B cell (primary cell): ENCODE measurements around the gene PALM. TPM values are rescaled to one million over a fixed set of nuclear protein-coding genes. Genes with fewer than 3 reads are reported as not detected.

Experiments
- ATAC-seq: fragments of 200-7000 bp; cut with Tn5 transposase; one replicate; pipeline ENCODE4 v1.10.0; 2021; ENCODE audit warnings: low read depth, mild to moderate bottlenecking, moderate number of reproducible peaks, moderate library complexity
- CTCF ChIA-PET: fragments of 350-600 bp; sonication (Branson Sonifier 250); formaldehyde crosslinking; loops from one replicate; lab custom pipeline; 2021; ENCODE audit warnings: antibody characterized with exemption, inconsistent platforms; lab: Charles Lee
- POLR2A ChIA-PET: fragments of 350-600 bp; sonication (Branson Sonifier 250); formaldehyde crosslinking; loops from one replicate; lab custom pipeline; 2021; ENCODE audit warnings: antibody characterized with exemption; lab: Charles Lee
- DNase-seq: peaks from one replicate; pipeline ENCODE4 v3.0.0; 2013
- H2AFZ ChIP-seq: 2 replicates; pipeline ENCODE4 v1.6.1; 2012; ENCODE audit warnings: mild to moderate bottlenecking, low read depth, low read length; ENCODE audit not compliant: insufficient read depth, poor library complexity, severe bottlenecking
- H3K27ac ChIP-seq, 2 donors: 1 replicate in 1 of 2; 2 replicates in 1 of 2; pipeline ENCODE4 v1.5.1; 2012 to 2013; ENCODE audit warnings: low read length in 2 of 2, mild to moderate bottlenecking in 2 of 2, moderate library complexity in 1 of 2
- H3K27me3 ChIP-seq, 4 experiments: fragments of 200-600 bp in 1 of 4; sonication (generic) in 1 of 4; replicated peaks in 1 of 4; 1 replicate in 2 of 4; 2 replicates in 2 of 4; pipeline versions ENCODE4 v1.6.1 to v1.7.0; 2013 to 2016; ENCODE audit warnings: low read length in 3 of 4, mild to moderate bottlenecking in 2 of 4, mixed read lengths in 1 of 4, moderate library complexity in 1 of 4; ENCODE audit not compliant: insufficient read depth in 4 of 4, control insufficient read depth in 3 of 4; ENCODE audit errors: control extremely low read depth in 1 of 4
- H3K36me3 ChIP-seq, 2 experiments: replicated peaks in 1 of 2; 1 replicate in 1 of 2; 2 replicates in 1 of 2; pipeline versions ENCODE4 v1.6.1 to v1.7.1; 2013; ENCODE audit warnings: low read length in 1 of 2; ENCODE audit not compliant: insufficient read depth in 2 of 2, control insufficient read depth in 1 of 2; ENCODE audit errors: control extremely low read depth in 1 of 2, extremely low read depth in 1 of 2
- H3K4me1 ChIP-seq, 2 donors: fragments of 200-600 bp in 1 of 2; sonication (generic) in 1 of 2; 1 replicate in 1 of 2; 2 replicates in 1 of 2; pipeline versions ENCODE4 v1.5.1 to v1.6.1; 2013 to 2017; ENCODE audit warnings: low read length in 2 of 2; ENCODE audit not compliant: control insufficient read depth in 2 of 2, insufficient read depth in 2 of 2
- H3K4me2 ChIP-seq: replicated peaks from 2 replicates; pipeline ENCODE3; 2012; ENCODE audit warnings: mild to moderate bottlenecking, low read depth, low read length; ENCODE audit not compliant: poor library complexity, severe bottlenecking
- H3K4me3 ChIP-seq, 5 experiments: fragments of 200-600 bp in 1 of 5; sonication (generic) in 1 of 5; 1 replicate in 3 of 5; 2 replicates in 2 of 5; pipeline versions ENCODE4 v1.5.1 to v1.7.0; 2011 to 2016; ENCODE audit warnings: low read length in 4 of 5, mild to moderate bottlenecking in 4 of 5, low read depth in 2 of 5, control low read depth in 1 of 5, moderate library complexity in 1 of 5; ENCODE audit not compliant: insufficient read depth in 1 of 5; ENCODE audit errors: control extremely low read depth in 1 of 5, extremely low read depth in 1 of 5
- H3K79me2 ChIP-seq: fragments of 200-600 bp; sonication (generic); one replicate; pipeline ENCODE4 v1.6.0; 2016; ENCODE audit warnings: low read length; ENCODE audit not compliant: control insufficient read depth, insufficient read depth
- H3K9ac ChIP-seq: fragments of 200-600 bp; sonication (generic); 2 replicates; pipeline ENCODE4 v1.6.1; 2017; ENCODE audit warnings: mild to moderate bottlenecking, low read length, moderate library complexity
- H3K9me3 ChIP-seq, 3 donors: one replicate each; pipeline versions ENCODE4 v1.6.1 to v1.7.1; 2013; ENCODE audit warnings: low read length in 2 of 3; ENCODE audit not compliant: control insufficient read depth in 2 of 3, insufficient read depth in 1 of 3; ENCODE audit errors: control extremely low read depth in 1 of 3
- H4K20me1 ChIP-seq: 2 replicates; pipeline ENCODE4 v1.6.0; 2012; ENCODE audit warnings: mild to moderate bottlenecking, low read length; ENCODE audit not compliant: insufficient read depth, control insufficient read depth, poor library complexity, severe bottlenecking
- H3K27ac Mint-ChIP-seq: one replicate; pipeline ENCODE4 v1.8.0; 2021; ENCODE audit warnings: mixed read lengths
- H3K27me3 Mint-ChIP-seq: one replicate; pipeline ENCODE4 v1.8.0; 2021; ENCODE audit warnings: mixed read lengths
- H3K4me1 Mint-ChIP-seq: one replicate; pipeline ENCODE4 v1.8.0; 2021; ENCODE audit warnings: mixed read lengths
- H3K4me3 Mint-ChIP-seq: one replicate; pipeline ENCODE4 v1.8.0; 2021; ENCODE audit warnings: mixed read lengths
- H3K9me3 Mint-ChIP-seq: one replicate; pipeline ENCODE4 v1.8.0; 2022; ENCODE audit warnings: mixed read lengths; ENCODE audit not compliant: insufficient read depth
- EZH2 ChIP-seq: IDR thresholded peaks from 2 replicates; pipeline ENCODE4 v1.6.1; 2012; ENCODE audit warnings: borderline replicate concordance, low read depth, mild to moderate bottlenecking, moderate library complexity, low read length; ENCODE audit not compliant: insufficient read depth, poor library complexity, severe bottlenecking
- WGBS: methylation state at CpG from one replicate; pipeline ENCODE4 v1.1.5; 2013; ENCODE audit warnings: missing lambda C conversion rate; ENCODE audit not compliant: insufficient coverage; 5-methylcytosine and 5-hydroxymethylcytosine counted together
- intact Hi-C: fragments of 100-400 bp; cut with micrococcal nuclease; formaldehyde crosslinking; loops from one replicate; pipeline ENCODE4 v1.10.0; 2022
- polyA plus RNA-seq: library from polyadenylated mRNA; depleted of rRNA; stranded (reverse); fragments of >200 nt; gene quantifications from 2 replicates; pipeline ENCODE4 v1.2.3, GENCODE V29; 2012
- total RNA-seq, 2 donors: library from RNA; stranded (reverse); fragments of 120-200 nt in 1 of 2; gene quantifications; 1 replicate in 1 of 2; 2 replicates in 1 of 2; pipeline versions ENCODE4 v1.2.3 to v1.2.4, GENCODE V29; 2013 to 2022
- TF ChIP-seq, protein P1 (sequence below): fragments of 200-600 bp; IDR thresholded peaks from one replicate; pipeline ENCODE4 v1.8.0; 2022; ENCODE audit warnings: antibody characterized with exemption, mild to moderate bottlenecking

Gene PALM
- total and polyA plus RNA-seq, 2 donors (not counting 1 experiment from before 2014, with no cell fraction given): 0.15 TPM; not detected in 1

DNA sequence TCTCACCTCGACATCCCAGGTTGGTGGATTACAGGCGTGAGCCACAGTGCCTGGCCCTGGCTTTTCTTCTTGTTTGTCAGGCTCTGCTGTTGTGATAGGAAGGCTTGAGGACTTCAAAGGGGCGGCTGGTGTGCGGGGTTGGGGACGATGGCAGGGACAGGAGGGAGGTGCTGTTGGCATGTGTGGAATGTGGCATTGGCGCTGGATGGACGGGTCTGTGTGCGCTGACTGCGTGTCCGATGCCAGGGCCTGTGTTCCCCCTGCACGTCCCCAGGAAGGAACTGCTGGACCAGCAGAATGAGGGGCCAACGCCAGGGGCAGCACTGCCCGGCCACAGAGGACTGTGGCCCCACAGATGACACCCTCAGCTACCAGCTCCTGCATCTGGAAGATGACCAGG is 75.8 kb downstream of the PALM start:
- DNase-seq (no peak), ATAC-seq (no peak)
- Mint-ChIP-seq H3K27ac (no peak overlapping the region), H3K27me3 (peaks cover 4% of the 10 kb centered on the region), H3K4me3 (no peak overlapping the region), H3K4me1 (no peaks in the 10 kb centered on the region), H3K9me3 (no peaks in the 10 kb centered on the region)
- POLR2A ChIA-PET: no interaction called here
- TF ChIP-seq, protein P1, sequence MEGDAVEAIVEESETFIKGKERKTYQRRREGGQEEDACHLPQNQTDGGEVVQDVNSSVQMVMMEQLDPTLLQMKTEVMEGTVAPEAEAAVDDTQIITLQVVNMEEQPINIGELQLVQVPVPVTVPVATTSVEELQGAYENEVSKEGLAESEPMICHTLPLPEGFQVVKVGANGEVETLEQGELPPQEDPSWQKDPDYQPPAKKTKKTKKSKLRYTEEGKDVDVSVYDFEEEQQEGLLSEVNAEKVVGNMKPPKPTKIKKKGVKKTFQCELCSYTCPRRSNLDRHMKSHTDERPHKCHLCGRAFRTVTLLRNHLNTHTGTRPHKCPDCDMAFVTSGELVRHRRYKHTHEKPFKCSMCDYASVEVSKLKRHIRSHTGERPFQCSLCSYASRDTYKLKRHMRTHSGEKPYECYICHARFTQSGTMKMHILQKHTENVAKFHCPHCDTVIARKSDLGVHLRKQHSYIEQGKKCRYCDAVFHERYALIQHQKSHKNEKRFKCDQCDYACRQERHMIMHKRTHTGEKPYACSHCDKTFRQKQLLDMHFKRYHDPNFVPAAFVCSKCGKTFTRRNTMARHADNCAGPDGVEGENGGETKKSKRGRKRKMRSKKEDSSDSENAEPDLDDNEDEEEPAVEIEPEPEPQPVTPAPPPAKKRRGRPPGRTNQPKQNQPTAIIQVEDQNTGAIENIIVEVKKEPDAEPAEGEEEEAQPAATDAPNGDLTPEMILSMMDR: no peak
- no peak for TF ChIP-seq EZH2
- no peak overlapping the region for H3K27ac ChIP-seq
- H3K79me2 ChIP-seq: no peaks in the 10 kb centered on the region
- no peaks in the 10 kb centered on the region for H3K36me3 ChIP-seq
- H4K20me1 ChIP-seq: no peaks in the 10 kb centered on the region
- no peak overlapping the region for H3K4me3 ChIP-seq
- CTCF ChIA-PET: no interaction called here
- H3K9ac ChIP-seq: no peak overlapping the region
- no peaks in the 10 kb centered on the region for H3K9me3 ChIP-seq
- H3K4me1 ChIP-seq: no peaks in the 10 kb centered on the region
- H3K4me2 ChIP-seq: no peak overlapping the region
- no peak overlapping the region for H2AFZ ChIP-seq
- H3K27me3 ChIP-seq: peaks cover 0 to 6% (median 0%) of the 10 kb centered on the region in 4 experiments
- intact Hi-C loops: no loop called here
- WGBS: 91% methylated on average over 13 of the region's 13 CpGs

DNA sequence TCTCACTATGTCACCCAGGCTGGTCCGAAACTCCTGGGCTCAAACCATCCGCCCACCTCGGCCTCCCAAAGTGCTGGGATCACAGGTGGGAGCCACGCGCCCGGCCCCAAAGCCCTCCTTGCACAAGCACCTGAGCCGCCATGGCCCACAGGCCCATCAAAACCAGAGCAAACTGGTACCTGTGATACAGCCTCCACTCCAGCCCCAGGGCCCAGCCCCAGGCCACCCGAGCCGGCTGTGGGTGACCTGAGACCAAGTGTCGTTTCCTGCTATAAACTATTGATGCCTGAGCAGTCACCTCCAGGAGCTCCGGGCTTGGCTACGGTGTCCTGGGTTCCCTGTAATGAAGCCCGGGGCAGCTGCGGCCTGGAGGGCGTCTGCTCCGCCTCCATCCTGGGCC is 78.8 kb downstream of the PALM start:
- Histone ChIP-seq H3K4me1 (no peaks in the 10 kb centered on the region), H3K9me3 (no peaks in the 10 kb centered on the region), H3K79me2 (no peaks in the 10 kb centered on the region), H4K20me1 (no peaks in the 10 kb centered on the region), H3K9ac (no peak overlapping the region), H3K4me2 (no peak overlapping the region), H3K36me3 (no peaks in the 10 kb centered on the region), H3K27me3 (peaks cover 0 to 5% (median 0%) of the 10 kb centered on the region in 4 experiments), H3K27ac (no peak overlapping the region), H3K4me3 (no peak overlapping the region), H2AFZ (no peak overlapping the region)
- ATAC-seq (no peak), DNase-seq (no peak)
- no peaks in the 10 kb centered on the region for H3K4me1 Mint-ChIP-seq
- no peak overlapping the region for H3K4me3 Mint-ChIP-seq
- ChIA-PET CTCF (no interaction called here), POLR2A (no interaction called here)
- intact Hi-C loops: no loop called here
- peaks cover 4% of the 10 kb centered on the region for H3K27me3 Mint-ChIP-seq
- no peak for TF ChIP-seq EZH2
- TF ChIP-seq, protein P1: no peak
- 97% methylated on average over 16 of the region's 16 CpGs for WGBS
- no peak overlapping the region for H3K27ac Mint-ChIP-seq
- H3K9me3 Mint-ChIP-seq: no peaks in the 10 kb centered on the region
